SK-N-SH treated with all-trans-retinoic acid at 6 μM for 48 hours (cell line): ENCODE measurements around the gene INPP5B.
A peak's percentile ranks its signal among the peaks of the same experiment; 100 is the strongest.

ENCODE experiments used
- ATAC-seq: fragments of 200-7000 bp; cut with Tn5 transposase; 3 replicates; pipeline ENCODE4 v1.9.1; 2020; ENCODE audit warnings: mild to moderate bottlenecking, moderate library complexity
- ARNTL ChIP-seq: fragments of 450-650 bp; formaldehyde crosslinking; IDR thresholded peaks from 2 replicates; pipeline ENCODE4 v1.5.0; 2020; ENCODE audit warnings: low read depth, mild to moderate bottlenecking, moderate library complexity, borderline replicate concordance
- BACH2 ChIP-seq: fragments of 250-450 bp; sonication (Bioruptor Pico); IDR thresholded peaks from 2 replicates; pipeline ENCODE4 v1.9.0; 2021; ENCODE audit warnings: mild to moderate bottlenecking, borderline replicate concordance
- CREB5 ChIP-seq: fragments of 250-450 bp; sonication (Bioruptor Pico); IDR thresholded peaks from 2 replicates; pipeline ENCODE4 v1.5.1; 2020; ENCODE audit warnings: low read depth, mild to moderate bottlenecking, moderate library complexity
- CSDC2 ChIP-seq: fragments of 250-450 bp; sonication (Bioruptor Pico); IDR thresholded peaks from 2 replicates; pipeline ENCODE4 v1.5.0; 2020; ENCODE audit warnings: mild to moderate bottlenecking, moderate library complexity
- CSRNP3 ChIP-seq: fragments of 250-450 bp; sonication (Bioruptor Pico); IDR thresholded peaks from 2 replicates; pipeline ENCODE4 v1.5.1; 2021; ENCODE audit warnings: mild to moderate bottlenecking, moderate library complexity
- ESRRG ChIP-seq: fragments of 250-450 bp; sonication (Bioruptor Pico); IDR thresholded peaks from 2 replicates; pipeline ENCODE4 v1.6.1; 2021; ENCODE audit warnings: mild to moderate bottlenecking
- GLIS3 ChIP-seq: fragments of 250-450 bp; sonication (Bioruptor Pico); IDR thresholded peaks from 2 replicates; pipeline ENCODE4 v1.5.0; 2020; ENCODE audit warnings: mild to moderate bottlenecking, moderate library complexity
- ISL1 ChIP-seq: fragments of 250-450 bp; sonication (Bioruptor Pico); IDR thresholded peaks from 2 replicates; pipeline ENCODE4 v2.1.2; 2022; ENCODE audit warnings: mild to moderate bottlenecking, moderate library complexity
- PATZ1 ChIP-seq: fragments of 250-450 bp; sonication (Bioruptor Pico); IDR thresholded peaks from 2 replicates; pipeline ENCODE4 v1.8.0; 2020; ENCODE audit warnings: mild to moderate bottlenecking, moderate library complexity, borderline replicate concordance
- POU6F1 ChIP-seq: fragments of 250-450 bp; sonication (Bioruptor Pico); IDR thresholded peaks from 2 replicates; pipeline ENCODE4 v1.8.0; 2021; ENCODE audit warnings: low read depth, mild to moderate bottlenecking, moderate library complexity, borderline replicate concordance
- PPARA ChIP-seq: fragments of 250-450 bp; sonication (Bioruptor Pico); IDR thresholded peaks from 2 replicates; pipeline ENCODE4 v1.5.0; 2020; ENCODE audit warnings: mild to moderate bottlenecking, borderline replicate concordance
- RARB ChIP-seq: fragments of 250-450 bp; sonication (Bioruptor Pico); IDR thresholded peaks from 2 replicates; pipeline ENCODE4 v1.8.0; 2021; ENCODE audit warnings: mild to moderate bottlenecking, moderate library complexity
- SNAI2 ChIP-seq: fragments of 250-450 bp; sonication (Bioruptor Pico); IDR thresholded peaks from 2 replicates; pipeline ENCODE4 v1.5.0; 2020; ENCODE audit warnings: mild to moderate bottlenecking, moderate library complexity
- TCF4 ChIP-seq: fragments of 250-450 bp; sonication (Bioruptor Pico); IDR thresholded peaks from 2 replicates; pipeline ENCODE4 v1.8.0; 2021; ENCODE audit warnings: mild to moderate bottlenecking, moderate library complexity, borderline replicate concordance
- TOX ChIP-seq: fragments of 250-450 bp; sonication (Bioruptor Pico); IDR thresholded peaks from 2 replicates; pipeline ENCODE4 v1.8.0; 2021; ENCODE audit warnings: mild to moderate bottlenecking, moderate library complexity, borderline replicate concordance
- ZC3H10 ChIP-seq: fragments of 250-450 bp; sonication (Bioruptor Pico); IDR thresholded peaks from 2 replicates; pipeline ENCODE4 v1.5.1; 2021; ENCODE audit warnings: mild to moderate bottlenecking, moderate library complexity
- ZFP3 ChIP-seq: fragments of 250-450 bp; sonication (Bioruptor Pico); IDR thresholded peaks from 2 replicates; pipeline ENCODE4 v1.5.0; 2020; ENCODE audit warnings: mild to moderate bottlenecking, moderate library complexity
- ZFP30 ChIP-seq: fragments of 450-650 bp; formaldehyde crosslinking; IDR thresholded peaks from 2 replicates; pipeline ENCODE4 v1.5.0; 2022; ENCODE audit warnings: mild to moderate bottlenecking, moderate library complexity
- ZNF565 ChIP-seq: fragments of 450-650 bp; formaldehyde crosslinking; conservative IDR thresholded peaks from 2 replicates; pipeline ENCODE4 v1.5.0; 2020; ENCODE audit warnings: low read depth, mild to moderate bottlenecking, moderate library complexity
- ZNF70 ChIP-seq: fragments of 450-650 bp; formaldehyde crosslinking; IDR thresholded peaks from 2 replicates; pipeline ENCODE4 v1.5.0; 2020; ENCODE audit warnings: mild to moderate bottlenecking, moderate library complexity
- ZNF8 ChIP-seq: fragments of 450-650 bp; formaldehyde crosslinking; IDR thresholded peaks from 2 replicates; pipeline ENCODE4 v1.5.0; 2020; ENCODE audit warnings: mild to moderate bottlenecking, moderate library complexity

The INPP5B gene

GRCh38 chr1:37922767-37923550, 23.9 kb downstream of the INPP5B start:
- TF ChIP-seq GLIS3 (CRISPR knock-in tag) (no peak), ZNF565 (CRISPR knock-in tag) (no peak), TOX (no peak), BACH2 (CRISPR knock-in tag) (no peak), CREB5 (CRISPR knock-in tag) (no peak), ZC3H10 (CRISPR knock-in tag) (no peak), ARNTL (CRISPR knock-in tag) (no peak), ZFP3 (CRISPR knock-in tag) (no peak), PPARA (CRISPR knock-in tag) (no peak), RARB (no peak), TCF4 (CRISPR knock-in tag) (no peak), ISL1 (CRISPR knock-in tag) (no peak), ZFP30 (CRISPR knock-in tag) (no peak), SNAI2 (CRISPR knock-in tag) (no peak), ZNF8 (no peak), ZNF70 (CRISPR knock-in tag) (no peak), CSRNP3 (CRISPR knock-in tag) (no peak), POU6F1 (no peak), PATZ1 (CRISPR knock-in tag) (no peak), ESRRG (no peak)
- TF ChIP-seq, all 23 proteins: peak for 0
- ATAC-seq: no peak

GRCh38 chr1:37919277-37919676, 27.6 kb downstream of the INPP5B start:
- ATAC-seq: peak; percentile 81
- no peak for TF ChIP-seq ESRRG
- no peak for TF ChIP-seq ISL1 (CRISPR knock-in tag)
- no peak for TF ChIP-seq PATZ1 (CRISPR knock-in tag)

GRCh38 chr1:37915476-37916093, 31.3 kb downstream of the INPP5B start:
- ATAC-seq: no peak
- TF ChIP-seq TOX: no peak
- no peak for TF ChIP-seq ZNF565 (CRISPR knock-in tag)
- TF ChIP-seq BACH2 (CRISPR knock-in tag): no peak
- no peak for TF ChIP-seq PATZ1 (CRISPR knock-in tag)
- TF ChIP-seq CSDC2 (CRISPR knock-in tag): no peak
- no peak for TF ChIP-seq ZNF8
- TF ChIP-seq TCF4 (CRISPR knock-in tag): no peak
- no peak for TF ChIP-seq RARB
- TF ChIP-seq ESRRG: no peak
- no peak for TF ChIP-seq ZC3H10 (CRISPR knock-in tag)
- TF ChIP-seq ISL1 (CRISPR knock-in tag): no peak
- no peak for TF ChIP-seq CREB5 (CRISPR knock-in tag)
- no peak for TF ChIP-seq ARNTL (CRISPR knock-in tag)
- no peak for TF ChIP-seq SNAI2 (CRISPR knock-in tag)
- TF ChIP-seq CSRNP3 (CRISPR knock-in tag): no peak
- TF ChIP-seq ZNF70 (CRISPR knock-in tag): no peak
- TF ChIP-seq ZFP3 (CRISPR knock-in tag): no peak
- TF ChIP-seq PPARA (CRISPR knock-in tag): no peak
